ENCODE results near the gene OPN3. TPM values are rescaled to one million over a fixed set of nuclear protein-coding genes. Genes with fewer than 3 reads are reported as not detected.
A peak's percentile ranks its signal among the peaks of the same experiment; 100 is the strongest.

OPN3 gene
- total RNA-seq, 1 experiment from 2014 or later, result 13.3 TPM

- H3K27ac ChIP-seq, result no peak overlapping the region
- H3K36me3 ChIP-seq, result no peaks in the 10 kb centered on the region
- H3K4me3 ChIP-seq, result no peak overlapping the region
- H3K4me1 ChIP-seq, result no peaks in the 10 kb centered on the region
- no peaks in the 10 kb centered on the region for H3K9me3 ChIP-seq (replicated peaks)
- no peaks in the 10 kb centered on the region for H3K27me3 ChIP-seq
- no peak for DNase-seq
Measured at GRCh38 chr1:241598249-241598648, 41.9 kb downstream of the OPN3 start.

GRCh38 chr1:241596633-241597032 lies 43.5 kb downstream of the OPN3 start:
- no peaks in the 10 kb centered on the region for H3K27me3 ChIP-seq
- H3K4me3 ChIP-seq, result no peak overlapping the region
- no peaks in the 10 kb centered on the region for H3K9me3 ChIP-seq (replicated peaks)
- DNase-seq, result no peak
- no peaks in the 10 kb centered on the region for H3K36me3 ChIP-seq
- no peak overlapping the region for H3K27ac ChIP-seq
- H3K4me1 ChIP-seq, result no peaks in the 10 kb centered on the region

GRCh38 chr1:241593186-241593585 lies 47.0 kb downstream of the OPN3 start:
- H3K9me3 ChIP-seq (replicated peaks), result no peaks in the 10 kb centered on the region
- no peak for DNase-seq
- H3K4me3 ChIP-seq, result no peak overlapping the region
- no peaks in the 10 kb centered on the region for H3K4me1 ChIP-seq
- H3K36me3 ChIP-seq, result no peaks in the 10 kb centered on the region
- no peaks in the 10 kb centered on the region for H3K27me3 ChIP-seq
- no peak overlapping the region for H3K27ac ChIP-seq

- H3K27me3 ChIP-seq, result no peaks in the 10 kb centered on the region
- no peak for DNase-seq
Measured at GRCh38 chr1:241592273-241592958, 47.8 kb downstream of the OPN3 start.

GRCh38 chr1:241591736-241592135 lies 48.4 kb downstream of the OPN3 start:
- no peak for DNase-seq
- H3K4me3 ChIP-seq, result no peak overlapping the region
- no peaks in the 10 kb centered on the region for H3K36me3 ChIP-seq
- no peaks in the 10 kb centered on the region for H3K4me1 ChIP-seq
- H3K9me3 ChIP-seq (replicated peaks), result no peaks in the 10 kb centered on the region
- no peak overlapping the region for H3K27ac ChIP-seq
- H3K27me3 ChIP-seq, result no peaks in the 10 kb centered on the region

More at GRCh38 chr1:241592273-241592958, 47.8 kb downstream of the OPN3 start:
- H3K9me3 ChIP-seq (replicated peaks), result no peaks in the 10 kb centered on the region
- H3K27ac ChIP-seq, result no peak overlapping the region
- no peak overlapping the region for H3K4me3 ChIP-seq
- no peaks in the 10 kb centered on the region for H3K4me1 ChIP-seq
- no peaks in the 10 kb centered on the region for H3K36me3 ChIP-seq

GRCh38 chr1:241591317-241591716 lies 48.9 kb downstream of the OPN3 start:
- H3K4me1 ChIP-seq, result no peaks in the 10 kb centered on the region
- DNase-seq, result no peak
- H3K27me3 ChIP-seq, result no peaks in the 10 kb centered on the region
- H3K36me3 ChIP-seq, result no peaks in the 10 kb centered on the region
- H3K9me3 ChIP-seq (replicated peaks), result no peaks in the 10 kb centered on the region
- no peak overlapping the region for H3K27ac ChIP-seq
- no peak overlapping the region for H3K4me3 ChIP-seq

- Histone ChIP-seq H3K4me1 (no peaks in the 10 kb centered on the region), H3K27me3 (no peaks in the 10 kb centered on the region), H3K9me3 (replicated peaks) (no peaks in the 10 kb centered on the region), H3K36me3 (no peaks in the 10 kb centered on the region), H3K4me3 (no peak overlapping the region), H3K27ac (no peak overlapping the region)
- no peak for DNase-seq
Measured at GRCh38 chr1:241590719-241591118, 49.5 kb downstream of the OPN3 start.

- Histone ChIP-seq H3K36me3 (no peaks in the 10 kb centered on the region), H3K27ac (no peak overlapping the region)
Measured at GRCh38 chr1:241589521-241589920, 50.6 kb downstream of the OPN3 start.

GRCh38 chr1:241586905-241587512 lies 53.2 kb downstream of the OPN3 start:
- H3K9me3 ChIP-seq (replicated peaks), result no peaks in the 10 kb centered on the region
- DNase-seq, result no peak
- H3K4me1 ChIP-seq, result no peaks in the 10 kb centered on the region
- no peaks in the 10 kb centered on the region for H3K27me3 ChIP-seq
- H3K27ac ChIP-seq, result no peak overlapping the region
- no peaks in the 10 kb centered on the region for H3K36me3 ChIP-seq
- H3K4me3 ChIP-seq, result no peak overlapping the region

More at GRCh38 chr1:241589521-241589920, 50.6 kb downstream of the OPN3 start:
- H3K27me3 ChIP-seq, result no peaks in the 10 kb centered on the region
- no peaks in the 10 kb centered on the region for H3K4me1 ChIP-seq
- no peaks in the 10 kb centered on the region for H3K9me3 ChIP-seq (replicated peaks)
- H3K4me3 ChIP-seq, result no peak overlapping the region
- no peak for DNase-seq

- Histone ChIP-seq H3K4me1 (no peaks in the 10 kb centered on the region), H3K9me3 (replicated peaks) (no peaks in the 10 kb centered on the region), H3K27me3 (no peaks in the 10 kb centered on the region), H3K36me3 (no peaks in the 10 kb centered on the region), H3K4me3 (no peak overlapping the region), H3K27ac (no peak overlapping the region)
- no peak for DNase-seq
Measured at GRCh38 chr1:241582921-241583321, 57.2 kb downstream of the OPN3 start.

GRCh38 chr1:241579434-241579833 lies 60.7 kb downstream of the OPN3 start:
- DNase-seq, result peak in 1 of 2 experiments; percentile 5
- Histone ChIP-seq H3K4me1 (no peaks in the 10 kb centered on the region), H3K36me3 (no peaks in the 10 kb centered on the region), H3K4me3 (no peak overlapping the region), H3K9me3 (replicated peaks) (no peaks in the 10 kb centered on the region), H3K27ac (no peak overlapping the region), H3K27me3 (no peaks in the 10 kb centered on the region)

- no peak overlapping the region for H3K27ac ChIP-seq
- H3K27me3 ChIP-seq, result no peaks in the 10 kb centered on the region
- H3K4me3 ChIP-seq, result no peak overlapping the region
- no peak for DNase-seq
- H3K9me3 ChIP-seq (replicated peaks), result no peaks in the 10 kb centered on the region
- no peaks in the 10 kb centered on the region for H3K36me3 ChIP-seq
- no peaks in the 10 kb centered on the region for H3K4me1 ChIP-seq
Measured at GRCh38 chr1:241574154-241574553, 66.0 kb downstream of the OPN3 start.

- Histone ChIP-seq H3K27ac (no peak overlapping the region), H3K4me3 (no peak overlapping the region), H3K27me3 (no peaks in the 10 kb centered on the region), H3K9me3 (replicated peaks) (no peaks in the 10 kb centered on the region), H3K36me3 (no peaks in the 10 kb centered on the region), H3K4me1 (no peaks in the 10 kb centered on the region)
- DNase-seq, result no peak
Measured at GRCh38 chr1:241569848-241570247, 70.3 kb downstream of the OPN3 start.

- Histone ChIP-seq H3K9me3 (replicated peaks) (no peaks in the 10 kb centered on the region), H3K4me3 (no peak overlapping the region), H3K4me1 (no peaks in the 10 kb centered on the region), H3K27ac (no peak overlapping the region), H3K36me3 (no peaks in the 10 kb centered on the region), H3K27me3 (0 out of 2 replicates have a peak, but pooled peaks cover 6% of the 10 kb centered on the region)
- DNase-seq, result no peak
Measured at GRCh38 chr1:241560849-241561187, 79.4 kb downstream of the OPN3 start.

- H3K27me3 ChIP-seq, result 0 out of 2 replicates have a peak, but pooled peaks cover 9% of the 10 kb centered on the region
- no peak for DNase-seq
- H3K4me3 ChIP-seq, result no peak overlapping the region
- no peaks in the 10 kb centered on the region for H3K36me3 ChIP-seq
- H3K4me1 ChIP-seq, result no peaks in the 10 kb centered on the region
- H3K27ac ChIP-seq, result no peak overlapping the region
- no peaks in the 10 kb centered on the region for H3K9me3 ChIP-seq (replicated peaks)
Measured at GRCh38 chr1:241560146-241560848, 79.9 kb downstream of the OPN3 start.

Data from SJCRH30 (cell line).